ENCODE results near the gene NBL1.

The NBL1 gene

DNA sequence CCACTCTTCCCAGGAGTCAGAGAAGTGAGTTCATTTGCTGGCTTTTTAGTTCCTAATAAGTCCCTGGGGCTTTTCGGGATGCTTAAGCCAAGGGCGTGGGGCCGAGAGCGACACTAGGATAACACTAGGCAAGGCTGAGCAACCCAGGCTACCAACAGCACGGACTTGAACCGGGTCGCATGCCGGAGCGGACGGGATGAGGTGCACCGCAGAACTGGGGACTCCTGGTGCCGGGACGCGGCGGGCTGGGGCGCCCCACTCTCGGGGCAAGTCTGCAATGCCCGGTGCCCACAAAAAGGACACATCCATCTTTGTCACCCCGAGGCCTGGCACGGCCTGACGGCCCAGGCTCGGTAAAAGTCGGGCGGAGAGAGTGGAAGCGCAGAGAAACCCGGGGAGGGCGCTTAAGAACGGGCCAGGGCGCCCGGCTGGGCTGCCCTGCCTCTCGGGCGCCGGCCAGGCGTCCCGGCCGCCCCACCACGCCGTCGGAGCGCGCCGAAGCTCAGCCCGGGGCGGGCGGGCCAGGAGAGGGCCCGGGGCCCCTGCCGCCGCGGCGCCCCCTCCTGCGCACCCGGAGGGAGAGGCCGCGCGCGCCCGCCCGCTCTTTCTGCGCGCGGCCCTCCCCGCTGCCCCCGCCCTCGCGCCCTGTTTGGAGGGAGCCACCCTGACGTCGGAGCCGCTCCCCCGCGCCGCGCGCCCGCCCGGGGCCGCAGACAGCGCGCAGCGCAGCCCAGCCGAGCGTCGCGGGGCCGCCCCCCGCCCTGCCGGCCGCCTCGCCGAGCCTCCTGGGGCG lies at the start of gene NBL1:
NBL1 (plus strand) TSS at position 710 of the 793 bp plus-strand sequence. CDS start 10,720 bp downstream, outside the sequence.
- in situ Hi-C loops (cut with MboI; ENCODE audit: low pct_unique_long_range_greater_than_20kb, low sequenced_read_pairs, unreplicated experiment): no loop called here
- TF ChIP-seq, protein P1, sequence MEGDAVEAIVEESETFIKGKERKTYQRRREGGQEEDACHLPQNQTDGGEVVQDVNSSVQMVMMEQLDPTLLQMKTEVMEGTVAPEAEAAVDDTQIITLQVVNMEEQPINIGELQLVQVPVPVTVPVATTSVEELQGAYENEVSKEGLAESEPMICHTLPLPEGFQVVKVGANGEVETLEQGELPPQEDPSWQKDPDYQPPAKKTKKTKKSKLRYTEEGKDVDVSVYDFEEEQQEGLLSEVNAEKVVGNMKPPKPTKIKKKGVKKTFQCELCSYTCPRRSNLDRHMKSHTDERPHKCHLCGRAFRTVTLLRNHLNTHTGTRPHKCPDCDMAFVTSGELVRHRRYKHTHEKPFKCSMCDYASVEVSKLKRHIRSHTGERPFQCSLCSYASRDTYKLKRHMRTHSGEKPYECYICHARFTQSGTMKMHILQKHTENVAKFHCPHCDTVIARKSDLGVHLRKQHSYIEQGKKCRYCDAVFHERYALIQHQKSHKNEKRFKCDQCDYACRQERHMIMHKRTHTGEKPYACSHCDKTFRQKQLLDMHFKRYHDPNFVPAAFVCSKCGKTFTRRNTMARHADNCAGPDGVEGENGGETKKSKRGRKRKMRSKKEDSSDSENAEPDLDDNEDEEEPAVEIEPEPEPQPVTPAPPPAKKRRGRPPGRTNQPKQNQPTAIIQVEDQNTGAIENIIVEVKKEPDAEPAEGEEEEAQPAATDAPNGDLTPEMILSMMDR (IDR thresholded peaks at IDR 0.05; ENCODE audit: extremely low read depth, insufficient read depth, missing control alignments): no peak
- peak; percentile 89 for DNase-seq (ENCODE audit: low spot score)

- TF ChIP-seq, protein P1 (IDR thresholded peaks at IDR 0.05; ENCODE audit: extremely low read depth, insufficient read depth, missing control alignments): no peak
- in situ Hi-C loops (cut with MboI; ENCODE audit: low pct_unique_long_range_greater_than_20kb, low sequenced_read_pairs, unreplicated experiment): loop anchor here (25.0 kb wide), 1 partner anchor 209 kb away; no protein-coding TSS in a partner anchor
- peak; percentile 20 for DNase-seq (ENCODE audit: low spot score)
Observed at GRCh38 chr1:19596065-19596713, 47.9 kb upstream of the NBL1 start.

DNA sequence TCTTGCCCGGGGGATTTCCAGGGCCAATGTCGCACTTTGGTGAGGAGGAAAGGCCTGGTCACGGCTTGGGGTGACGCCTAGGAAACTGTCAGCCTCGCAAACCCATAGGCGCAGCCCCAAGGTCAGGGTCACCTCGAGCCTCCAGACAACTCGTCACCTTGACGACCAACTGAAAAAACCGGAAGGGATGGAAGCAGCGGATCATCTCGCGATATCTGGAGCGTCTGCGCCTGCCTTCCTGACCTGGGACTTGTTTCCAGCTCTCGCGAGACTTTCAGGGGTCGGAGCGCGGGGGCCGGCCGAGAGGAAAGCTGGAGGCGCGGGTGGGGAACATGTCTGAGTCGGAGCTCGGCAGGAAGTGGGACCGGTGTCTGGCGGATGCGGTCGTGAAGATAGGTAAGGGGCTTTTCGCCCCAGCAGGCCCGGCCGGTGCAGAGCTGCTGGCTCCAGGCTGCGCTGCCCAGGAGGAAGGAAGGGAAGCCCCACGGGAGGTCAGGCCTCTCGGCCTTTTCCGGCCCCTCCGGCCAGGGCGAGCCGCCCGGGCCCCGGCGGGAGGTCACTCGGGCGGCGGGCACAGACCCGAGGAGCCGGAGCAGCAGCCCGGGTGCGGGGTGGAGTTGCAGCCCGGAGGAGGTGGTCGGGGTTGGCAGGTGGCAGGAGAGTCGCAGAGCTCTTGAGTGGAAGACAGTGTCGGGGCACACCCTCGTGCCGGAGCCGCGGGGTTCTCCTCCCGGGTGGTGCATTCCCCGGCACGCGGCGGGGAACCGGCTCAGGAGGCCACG lies 47.2 kb upstream of the NBL1 start:
- peak; percentile 95 for DNase-seq (ENCODE audit: low spot score)
- TF ChIP-seq, protein P1 (IDR thresholded peaks at IDR 0.05; ENCODE audit: extremely low read depth, insufficient read depth, missing control alignments): no peak
- in situ Hi-C loops (cut with MboI; ENCODE audit: low pct_unique_long_range_greater_than_20kb, low sequenced_read_pairs, unreplicated experiment): loop anchor here (25.0 kb wide), 1 partner anchor 210 kb away; no protein-coding TSS in a partner anchor

DNA sequence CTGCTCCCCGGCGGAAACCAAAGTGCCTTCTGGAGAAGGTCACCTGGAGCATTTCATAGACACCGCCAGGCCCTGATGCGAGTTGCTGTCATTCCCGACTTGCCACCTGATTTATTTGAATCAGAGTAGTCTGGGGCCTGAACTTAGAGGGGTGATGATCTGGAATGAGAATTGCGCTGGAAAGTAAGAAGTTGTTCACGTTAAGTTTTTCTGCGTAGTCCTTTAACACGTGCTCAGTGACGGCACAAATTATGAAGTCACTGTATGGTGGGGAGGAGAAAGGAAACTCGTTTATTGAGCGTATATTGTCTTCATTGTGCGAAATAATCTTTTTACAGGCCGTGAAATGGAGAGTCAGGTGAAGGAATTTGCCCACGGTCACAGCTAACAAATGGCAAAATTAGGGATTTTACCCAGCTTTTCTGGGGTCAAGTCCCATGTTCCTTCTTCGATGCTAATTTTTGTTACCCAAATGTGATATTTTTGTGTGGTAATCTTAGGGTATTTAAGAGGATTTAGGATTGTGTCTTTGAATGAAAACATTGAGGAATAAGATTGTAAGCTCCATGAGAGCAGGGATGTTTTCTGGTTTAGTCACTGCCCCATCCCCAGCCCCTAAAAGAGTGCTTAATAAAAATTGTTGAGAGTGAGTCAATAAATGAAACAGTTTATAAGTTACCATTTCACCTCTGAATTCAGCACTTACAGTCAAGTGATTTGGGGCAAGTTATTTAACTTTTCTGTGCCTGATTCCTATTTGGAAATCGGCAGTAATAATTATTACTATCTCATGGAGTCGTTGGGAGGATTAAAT lies 46.4 kb upstream of the NBL1 start:
- DNase-seq (ENCODE audit: low spot score): peak; percentile 52
- in situ Hi-C loops (cut with MboI; ENCODE audit: low pct_unique_long_range_greater_than_20kb, low sequenced_read_pairs, unreplicated experiment): loop anchor here (25.0 kb wide), 1 partner anchor 210 kb away; no protein-coding TSS in a partner anchor

DNA sequence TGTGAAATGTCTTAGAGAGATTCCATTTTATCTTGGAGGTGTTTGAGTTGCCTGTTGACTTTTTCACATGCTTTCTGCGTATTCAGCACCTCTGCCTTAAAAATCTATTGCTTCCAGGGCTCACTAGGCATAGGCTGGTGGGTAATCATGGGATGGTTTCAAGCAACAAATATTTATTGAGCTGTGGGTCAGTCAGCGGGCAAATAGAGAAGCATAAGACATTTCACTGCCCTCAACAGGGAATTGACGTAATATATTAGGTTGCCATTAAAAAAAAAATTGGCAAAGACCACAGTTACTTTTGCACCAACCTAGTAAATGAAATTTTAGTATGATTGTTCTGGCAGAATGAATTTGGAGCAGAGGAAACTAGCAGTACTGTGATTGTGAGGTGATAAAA lies 44.3 kb upstream of the NBL1 start:
- in situ Hi-C loops (cut with MboI; ENCODE audit: low pct_unique_long_range_greater_than_20kb, low sequenced_read_pairs, unreplicated experiment): loop anchor here (25.0 kb wide), 1 partner anchor 213 kb away; no protein-coding TSS in a partner anchor
- TF ChIP-seq, protein P1 (IDR thresholded peaks at IDR 0.05; ENCODE audit: extremely low read depth, insufficient read depth, missing control alignments): no peak
- no peak for DNase-seq (ENCODE audit: low spot score)

More for the DNA sequence above, 46.4 kb upstream of the NBL1 start:
- TF ChIP-seq, protein P1 (IDR thresholded peaks at IDR 0.05; ENCODE audit: extremely low read depth, insufficient read depth, missing control alignments): no peak
